Left lung (tissue), 10 donors: ENCODE data around the gene ABAT. TPM values are rescaled to one million over a fixed set of nuclear protein-coding genes. Genes with fewer than 3 reads are reported as not detected.
A peak's percentile ranks its signal among the peaks of the same experiment; 100 is the strongest.

Source experiments
- ATAC-seq: fragments of 200-7000 bp; cut with Tn5 transposase; one replicate; pipeline ENCODE4 v1.9.1; 2020; ENCODE audit warnings: moderate library complexity
- DNase-seq, 4 donors: peaks; one replicate each; pipeline ENCODE4 v3.0.0-alpha.2; 2013 to 2020
- H3K27ac ChIP-seq, 2 donors: fragments of 200-600 bp; sonication (generic) in 1 of 2; one replicate each; pipeline versions ENCODE4 v1.5.0 to v1.8.0; 2020 to 2021
- H3K27me3 ChIP-seq, 2 donors: fragments of 200-600 bp; sonication (generic) in 1 of 2; one replicate each; pipeline versions ENCODE4 v1.5.0 to v1.8.0; 2020 to 2021
- H3K36me3 ChIP-seq, 2 donors: fragments of 200-600 bp; sonication (generic) in 1 of 2; one replicate each; pipeline versions ENCODE4 v1.5.0 to v1.8.0; 2020 to 2021
- H3K4me1 ChIP-seq, 2 donors: fragments of 200-600 bp; one replicate each; pipeline ENCODE4 v1.8.0; 2021
- H3K4me3 ChIP-seq, 2 donors: fragments of 200-600 bp; sonication (generic) in 1 of 2; one replicate each; pipeline versions ENCODE4 v1.5.0 to v1.8.0; 2020 to 2021; ENCODE audit warnings: mild to moderate bottlenecking in 1 of 2
- H3K9me3 ChIP-seq, 2 donors: fragments of 200-600 bp; sonication (generic) in 1 of 2; one replicate each; pipeline versions ENCODE4 v1.5.0 to v1.8.0; 2020 to 2021
- CTCF ChIP-seq, 2 donors: fragments of 200-600 bp; sonication (generic) in 1 of 2; IDR thresholded peaks; one replicate each; pipeline versions ENCODE4 v1.5.0 to v1.8.0; 2021; ENCODE audit warnings: antibody characterized with exemption in 2 of 2
- intact Hi-C, 2 donors: fragments of 100-400 bp; cut with DNase I; formaldehyde crosslinking; loops; one replicate each; pipeline versions ENCODE4 v1.11.2 to v1.14.2; 2022
- polyA plus RNA-seq, 6 donors: library from polyadenylated mRNA; unstranded; fragments of 120-200 nt; gene quantifications; one replicate each; pipeline ENCODE4 v1.2.1, GENCODE V29; 2013; ENCODE audit not compliant: insufficient read length in 6 of 6
- total RNA-seq, 2 donors: library from RNA; stranded (reverse); fragmentation: NEBNext Ultra II Directional; extraction: Animal tissue kit (Norgen Biotek cat#: 25700); gene quantifications; one replicate each; pipeline ENCODE4 v1.2.1, GENCODE V29; 2021
- donor health status: DM: no; HTN: yes; CAD: no.
- donor health status: DM: no; HTN: no; CAD: no.

Gene ABAT
- total and polyA plus RNA-seq, 8 donors: 8.0 to 42.6 (median 35.3) TPM

- Histone ChIP-seq H3K9me3 (peaks cover 0 to 6% of the 10 kb centered on the region in 2 donors), H3K27ac (no peak overlapping the region), H3K4me3 (no peak overlapping the region), H3K36me3 (no peaks in the 10 kb centered on the region), H3K27me3 (no peaks in the 10 kb centered on the region), H3K4me1 (no peaks in the 10 kb centered on the region)
- TF ChIP-seq CTCF (IDR thresholded peaks at IDR 0.05): no peak
- ATAC-seq (no peak), DNase-seq (no peak)
- intact Hi-C loops: no loop called here
These were observed 41.6 kb downstream of the ABAT start for GRCh38 chr16:8716052-8716451.

GRCh38 chr16:8716592-8716991, 42.2 kb downstream of the ABAT start:
- H3K36me3 ChIP-seq: no peaks in the 10 kb centered on the region
- intact Hi-C loops: no loop called here
- no peaks in the 10 kb centered on the region for H3K4me1 ChIP-seq
- DNase-seq (peak in 1 of 4 donors; percentile 11), ATAC-seq (no peak)
- no peak overlapping the region for H3K4me3 ChIP-seq
- H3K27ac ChIP-seq: no peak overlapping the region
- TF ChIP-seq CTCF (IDR thresholded peaks at IDR 0.05): no peak
- H3K9me3 ChIP-seq: peaks cover 0 to 6% of the 10 kb centered on the region in 2 donors
- H3K27me3 ChIP-seq: no peaks in the 10 kb centered on the region

GRCh38 chr16:8717469-8717868, 43.1 kb downstream of the ABAT start:
- ATAC-seq: no peak
- intact Hi-C loops: no loop called here
- Histone ChIP-seq H3K4me1 (no peaks in the 10 kb centered on the region), H3K27ac (no peak overlapping the region), H3K27me3 (no peaks in the 10 kb centered on the region), H3K4me3 (no peak overlapping the region), H3K36me3 (no peaks in the 10 kb centered on the region), H3K9me3 (peaks cover 0 to 6% of the 10 kb centered on the region in 2 donors)
- DNase-seq: no peak
- no peak for TF ChIP-seq CTCF (IDR thresholded peaks at IDR 0.05)

- intact Hi-C loops: no loop called here
- Histone ChIP-seq H3K27ac (no peak overlapping the region), H3K9me3 (peaks cover 0 to 6% of the 10 kb centered on the region in 2 donors), H3K27me3 (no peaks in the 10 kb centered on the region), H3K36me3 (no peaks in the 10 kb centered on the region), H3K4me3 (no peak overlapping the region), H3K4me1 (no peaks in the 10 kb centered on the region)
- TF ChIP-seq CTCF (IDR thresholded peaks at IDR 0.05): no peak
- ATAC-seq (no peak), DNase-seq (no peak)
These were observed 43.5 kb downstream of the ABAT start for GRCh38 chr16:8717892-8718415.

GRCh38 chr16:8718851-8719680, 44.6 kb downstream of the ABAT start:
- no peak for DNase-seq
- no peak overlapping the region for H3K4me3 ChIP-seq
- H3K27me3 ChIP-seq: no peaks in the 10 kb centered on the region
- H3K4me1 ChIP-seq: no peaks in the 10 kb centered on the region
- intact Hi-C loops: no loop called here
- peaks cover 0 to 6% of the 10 kb centered on the region in 2 donors for H3K9me3 ChIP-seq
- ATAC-seq: no peak
- TF ChIP-seq CTCF (IDR thresholded peaks at IDR 0.05): no peak
- no peak overlapping the region for H3K27ac ChIP-seq
- H3K36me3 ChIP-seq: no peaks in the 10 kb centered on the region
